ENCODE measurements around the gene PRKCZ.

PRKCZ gene

GRCh38 chr1:2181752-2182151 lies 131.5 kb downstream of the PRKCZ start:
- no peak for DNase-seq

- DNase-seq = no peak
Observed at GRCh38 chr1:2182376-2182775, 132.2 kb downstream of the PRKCZ start.

- DNase-seq = no peak
Observed at GRCh38 chr1:2183937-2184334, 133.7 kb downstream of the PRKCZ start.

GRCh38 chr1:2184531-2184930 lies 134.3 kb downstream of the PRKCZ start:
- no peak for DNase-seq

- no peak for DNase-seq
Observed at GRCh38 chr1:2184934-2185333, 134.7 kb downstream of the PRKCZ start.

DNA sequence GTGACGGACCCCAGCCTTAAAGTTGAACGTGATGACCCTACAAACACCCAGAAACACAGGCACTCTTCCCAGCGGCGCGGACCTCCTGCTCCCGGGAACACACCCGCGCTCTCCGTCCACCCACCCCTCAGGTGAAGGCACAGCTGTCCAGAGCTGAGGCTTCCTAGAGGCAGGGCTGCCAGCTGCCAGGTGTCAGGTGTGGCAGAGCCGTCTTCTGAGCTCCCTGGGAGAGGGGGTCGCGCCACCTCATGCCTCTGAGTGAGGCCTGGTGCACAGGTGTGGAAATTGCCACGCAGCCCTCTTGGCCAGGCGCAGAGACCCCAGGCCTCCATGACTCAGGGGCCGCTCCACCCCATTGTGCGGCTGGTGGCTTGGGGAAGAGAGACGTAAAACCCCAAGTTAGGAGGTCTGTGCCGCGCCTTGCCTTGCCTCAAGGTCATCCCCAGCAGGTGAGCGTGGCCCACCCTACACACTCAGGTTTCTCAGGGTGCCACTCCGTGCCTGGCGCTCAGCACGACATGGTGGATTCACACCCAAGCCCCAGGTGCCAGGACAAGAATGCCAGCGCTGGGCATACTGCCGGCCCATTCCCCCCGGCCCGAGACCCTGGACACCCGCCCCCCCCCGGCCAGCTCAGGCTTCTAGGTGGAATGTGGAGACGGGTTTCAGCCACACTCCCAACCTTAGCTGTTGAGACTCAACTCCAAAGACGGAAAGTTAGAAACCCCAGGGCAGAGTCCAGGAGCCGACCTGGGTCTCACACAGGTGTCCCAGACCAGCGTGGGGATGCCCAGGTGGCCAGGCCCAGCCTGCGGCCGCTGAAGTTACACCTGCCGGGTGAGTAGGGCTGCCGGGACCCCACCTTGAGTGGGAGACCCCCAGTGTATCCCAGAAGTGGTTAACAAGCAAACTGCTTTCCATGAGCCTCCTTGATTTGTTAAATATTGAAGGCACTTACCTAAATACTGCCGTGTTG lies 136.0 kb downstream of the PRKCZ start:
- DNase-seq = no peak

GRCh38 chr1:2186901-2187300 lies 136.7 kb downstream of the PRKCZ start:
- DNase-seq = no peak

GRCh38 chr1:2187619-2188018 lies 137.4 kb downstream of the PRKCZ start:
- no peak for DNase-seq

DNA sequence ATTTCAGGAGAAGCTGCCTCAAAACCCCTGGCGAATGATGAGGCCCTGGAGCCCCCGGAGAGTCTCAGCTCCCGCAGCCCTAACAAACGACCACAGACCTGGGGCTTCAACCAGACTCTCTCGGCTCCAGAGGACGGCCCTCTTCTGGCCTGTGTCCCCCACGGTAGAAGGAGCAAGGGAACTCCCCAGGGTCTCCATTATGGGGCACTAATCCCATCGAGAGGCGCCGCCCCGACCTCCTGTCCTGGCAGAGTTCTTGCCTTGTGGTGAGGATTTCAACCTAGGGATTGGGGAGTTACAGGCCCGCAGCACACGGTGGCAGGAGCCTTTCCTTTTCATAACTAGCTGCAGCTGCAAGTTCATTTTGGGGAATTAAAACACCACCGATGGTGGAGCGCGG lies 138.1 kb downstream of the PRKCZ start:
- no peak for DNase-seq

DNA sequence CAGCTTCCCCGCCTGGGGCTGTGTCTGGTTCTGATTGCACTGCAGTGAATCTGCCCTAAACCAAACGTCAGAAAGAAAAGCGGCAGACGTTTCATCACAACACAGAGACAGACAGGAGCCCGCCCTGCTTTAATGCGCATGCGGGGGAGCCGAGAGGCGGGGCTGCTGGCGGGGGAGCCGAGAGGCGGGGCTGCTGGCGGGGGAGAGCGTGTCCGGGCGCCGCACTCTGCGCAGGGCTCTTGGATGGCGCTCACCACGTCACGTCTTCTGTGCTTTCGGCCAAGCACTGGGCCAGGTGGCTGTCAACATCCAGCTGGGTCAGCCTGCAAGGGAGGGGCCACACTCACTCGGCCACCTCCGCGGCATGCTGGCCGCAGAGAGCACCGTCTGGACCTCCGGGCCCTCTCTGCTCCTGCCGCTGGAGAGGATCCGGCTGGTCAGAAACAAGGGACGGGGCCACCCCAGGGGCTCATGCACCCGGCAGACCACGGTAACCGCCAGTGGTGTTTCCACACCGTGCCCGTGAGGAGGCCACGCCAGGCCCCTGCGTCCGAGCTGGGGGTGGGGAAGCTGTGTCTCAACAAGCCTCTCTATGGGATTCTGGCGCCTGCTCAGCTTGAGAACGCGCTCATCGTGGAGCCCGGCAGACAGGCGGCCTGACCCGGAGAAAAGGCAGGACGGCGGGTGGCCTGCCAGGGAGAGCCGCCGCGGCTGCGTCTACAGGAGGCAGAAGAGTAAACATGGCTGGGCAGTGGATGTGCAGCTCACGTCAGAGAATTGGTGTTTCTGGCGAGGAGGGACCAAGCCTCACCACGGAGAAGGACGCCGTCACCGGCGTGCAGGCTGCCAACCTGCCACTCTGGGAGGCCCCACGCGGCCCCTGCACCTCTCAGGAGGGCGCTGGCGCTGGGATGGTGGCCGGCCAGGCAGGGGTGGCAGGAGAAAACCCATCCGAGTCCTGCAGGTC lies 139.5 kb downstream of the PRKCZ start:
- DNase-seq = peak; percentile 94 to 95

GRCh38 chr1:2190491-2190976 lies 140.3 kb downstream of the PRKCZ start:
- DNase-seq = no peak

- no peak for DNase-seq
Observed at GRCh38 chr1:2192031-2192995, 142.1 kb downstream of the PRKCZ start.

DNA sequence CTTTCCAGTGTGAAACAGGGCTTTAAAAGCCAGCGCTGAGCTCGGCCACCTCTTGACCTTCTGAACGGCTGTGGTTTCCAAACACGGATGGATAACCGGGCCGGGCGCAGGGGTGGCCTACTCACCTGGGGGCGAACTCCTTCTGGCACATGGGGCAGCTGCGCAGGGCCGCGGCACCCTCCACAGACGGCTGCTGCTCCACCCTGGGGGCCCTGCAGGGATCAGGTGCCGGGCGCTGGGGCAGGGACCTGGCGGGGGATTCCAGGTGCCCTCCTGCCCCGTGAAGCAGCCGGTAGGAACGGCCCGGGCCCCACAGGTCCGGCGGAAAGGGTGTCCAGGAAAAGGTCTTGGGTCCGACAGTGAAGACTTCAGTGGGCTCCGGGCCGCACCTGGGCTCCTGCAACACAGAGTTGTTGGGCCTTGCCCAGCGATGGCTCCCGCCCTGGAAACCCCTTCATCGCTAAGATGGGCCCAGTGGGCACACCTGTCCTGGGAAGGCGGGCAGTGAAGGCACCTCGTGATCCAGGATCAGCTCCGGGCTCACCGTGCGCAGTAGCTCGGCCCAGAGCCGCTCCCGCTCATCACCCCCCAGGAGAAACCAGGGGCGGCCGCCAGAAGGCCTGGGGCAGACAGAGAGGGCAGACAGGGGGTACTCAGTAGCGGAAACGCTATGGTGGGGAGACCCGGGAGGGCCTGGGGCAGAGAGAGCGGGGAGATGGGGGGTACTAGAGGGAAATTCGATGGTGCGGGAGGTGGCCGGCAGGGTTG lies 143.5 kb downstream of the PRKCZ start:
- DNase-seq = no peak

DNA sequence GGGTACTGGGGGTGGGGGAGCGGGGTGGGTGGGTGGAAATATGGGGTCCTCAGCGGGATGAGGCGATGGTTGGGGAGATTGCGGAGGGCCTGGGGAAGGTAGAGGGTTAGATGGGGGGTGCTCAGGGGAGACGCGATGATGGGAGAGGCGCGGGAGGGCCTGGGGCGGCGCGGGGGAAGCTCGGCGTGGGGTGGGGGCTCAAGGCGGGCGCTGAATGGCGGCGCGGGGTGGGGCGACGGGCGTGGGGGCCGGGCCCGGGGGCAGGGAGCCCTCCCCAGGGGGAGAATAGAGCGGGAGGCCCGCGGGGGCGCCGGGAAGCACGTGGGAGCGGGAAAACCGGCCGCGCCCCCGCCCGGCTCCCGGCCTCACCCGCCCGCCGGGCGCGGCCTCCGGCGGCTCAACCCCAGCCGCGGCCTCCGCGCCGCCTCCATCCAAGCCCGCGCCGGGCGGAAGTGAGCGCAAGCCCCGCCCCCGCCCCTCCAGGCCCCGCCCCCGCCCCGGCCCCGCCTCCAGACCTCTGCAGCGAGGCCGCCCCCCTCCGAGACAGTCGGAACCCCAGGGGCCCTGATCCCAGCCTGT lies 144.2 kb downstream of the PRKCZ start, which contains the start of gene FAAP20:
Gene FAAP20, minus strand, starts transcription at position 454 of the 579 bp plus-strand sequence. Its CDS starts 23 bp downstream, at position 431.
- peak; percentile 79 to 83 for DNase-seq

DNA sequence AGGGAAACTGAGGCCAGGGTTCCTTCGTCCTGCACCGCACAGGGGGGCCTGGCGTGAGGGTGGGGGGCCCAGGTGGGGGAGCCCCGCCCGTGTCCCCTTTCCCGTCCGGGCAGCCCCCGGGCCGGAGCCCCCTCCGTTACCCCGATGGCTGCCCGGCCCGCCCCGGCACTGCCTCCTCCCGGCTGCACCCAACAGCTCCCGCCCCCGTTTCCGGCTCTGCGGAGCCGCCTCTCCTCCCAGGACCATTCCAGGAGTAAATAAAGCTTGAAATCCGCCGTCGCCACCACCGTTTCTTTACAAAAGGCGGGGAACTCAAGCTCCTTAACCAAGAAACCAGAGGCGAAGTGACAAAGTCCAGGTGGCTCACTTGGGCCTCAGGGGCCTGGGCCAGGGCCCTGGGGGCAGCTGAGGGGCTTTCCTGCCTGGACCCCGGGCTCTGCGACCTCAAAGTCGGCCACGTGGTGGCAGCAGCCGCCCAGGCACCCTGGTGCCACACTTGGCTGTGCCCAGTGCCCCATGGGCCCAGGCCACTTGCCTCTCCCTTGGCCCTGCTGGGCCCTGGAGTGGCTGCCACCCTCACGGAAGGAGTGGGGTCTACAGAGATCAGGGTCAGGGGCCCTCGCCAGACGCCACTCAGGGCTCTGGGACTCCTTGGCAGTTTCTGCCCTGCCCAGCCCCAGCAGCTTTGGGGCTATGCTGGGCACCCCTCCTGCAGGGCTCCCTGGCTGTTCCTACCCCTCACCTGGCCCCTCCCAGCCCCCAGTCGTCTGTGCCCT lies 144.9 kb downstream of the PRKCZ start:
- peak; percentile 88 to 89 for DNase-seq

DNA sequence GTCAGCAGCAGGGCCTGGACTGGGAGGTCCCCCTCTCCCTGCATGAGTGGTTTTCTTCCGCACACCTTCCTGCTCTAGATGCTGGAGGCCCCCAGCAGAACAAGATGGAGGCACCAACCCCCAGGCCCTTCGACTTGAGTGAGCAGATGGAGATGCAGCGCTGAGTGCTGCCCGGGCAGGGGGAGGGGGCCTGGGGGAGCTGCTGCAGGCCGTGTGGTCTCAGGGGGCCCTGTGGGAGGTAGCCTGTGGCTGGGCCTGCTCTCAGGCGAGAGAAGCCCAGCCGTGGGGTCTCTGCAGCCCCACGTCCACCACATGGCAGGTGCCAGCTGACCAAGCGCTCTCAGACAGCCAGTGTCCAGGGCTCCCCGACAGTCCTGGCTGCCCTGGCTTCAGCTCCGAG lies 145.6 kb downstream of the PRKCZ start:
- DNase-seq = no peak

DNA sequence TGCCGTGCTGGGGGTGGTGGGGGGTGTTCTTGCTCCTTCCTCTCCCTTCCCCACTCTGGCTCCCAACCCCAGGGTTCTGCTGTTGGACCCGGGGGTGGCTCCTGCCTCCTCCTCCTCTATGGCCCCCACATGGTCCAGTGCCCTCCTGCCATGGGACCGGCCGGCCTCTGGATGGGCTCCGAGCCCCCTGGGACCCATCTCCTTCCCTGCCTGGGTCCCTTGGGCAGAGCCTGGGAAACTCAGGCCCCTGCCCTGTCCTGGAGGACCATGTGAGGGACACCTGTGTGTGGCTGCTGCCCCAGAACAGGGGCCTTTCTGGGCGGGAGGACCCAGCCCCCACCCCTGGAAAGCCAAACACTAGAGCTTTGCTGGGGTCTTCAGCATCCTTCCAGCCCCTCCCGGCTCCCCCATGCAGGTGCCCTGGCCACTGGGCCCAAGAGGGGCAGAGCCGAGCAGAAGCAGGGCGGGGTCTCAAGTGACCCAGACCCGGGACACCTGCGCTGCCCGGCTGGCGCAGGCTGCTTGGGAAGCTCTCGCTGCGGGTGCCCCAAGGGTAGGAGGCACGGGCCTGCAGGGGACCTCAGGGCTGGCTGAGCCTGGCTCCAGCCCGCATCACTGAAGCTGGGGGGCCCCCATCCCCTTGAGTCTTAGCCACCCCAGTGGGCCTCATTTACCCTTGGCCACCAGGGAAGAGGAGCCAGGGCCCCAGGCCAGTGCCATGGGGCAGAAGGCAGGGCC lies 146.9 kb downstream of the PRKCZ start:
- no peak for DNase-seq

- DNase-seq = no peak
Observed at GRCh38 chr1:2197707-2198165, 147.5 kb downstream of the PRKCZ start.

DNA sequence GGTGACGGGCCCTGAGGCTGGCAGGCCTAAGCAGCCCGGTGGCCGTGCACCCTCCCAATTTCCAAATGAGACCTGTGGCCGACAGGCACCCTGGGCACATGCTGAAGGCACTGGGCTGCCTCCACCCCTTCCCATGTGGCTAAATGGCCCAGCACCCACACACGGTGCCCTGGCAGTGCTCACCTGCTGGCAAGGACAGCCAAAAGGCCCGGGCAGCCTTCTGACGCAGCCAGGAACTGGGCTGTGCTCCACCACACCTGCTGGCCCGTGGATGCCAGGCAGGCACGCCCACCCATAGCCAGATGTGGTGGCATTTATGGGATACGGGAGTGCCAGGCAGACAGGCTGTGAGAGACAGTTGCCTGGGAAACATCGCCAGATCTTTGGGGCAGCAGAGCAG lies 148.4 kb downstream of the PRKCZ start:
- DNase-seq = no peak
